K562 (cell line): ENCODE data around the gene FH. TPM values are rescaled to one million over a fixed set of nuclear protein-coding genes. Genes with fewer than 3 reads are reported as not detected.

Experiments
- ATAC-seq: fragments of 200-7000 bp; cut with Tn5 transposase; 3 replicates; pipeline ENCODE4 v1.9.1; 2020; ENCODE audit warnings: moderate library complexity
- BruUV-seq: library from RNA; stranded (reverse); fragments of 400-500 nt; replicated peaks from 2 replicates; lab custom pipeline; 2021; lab: Mats Ljungman, UMichigan
- CTCF ChIA-PET: fragments of 300-600 bp; formaldehyde crosslinking; extraction: SDS; loops from one replicate; lab custom pipeline; 2021; ENCODE audit warnings: low intra/inter-chr PET ratio; lab: Yijun Ruan, JAX
- POLR2A ChIA-PET: fragments of 300-600, 350-650 bp; sonication (Branson Sonifier 250); formaldehyde crosslinking; extraction: SDS; loops from one replicate; lab custom pipeline; 2021; ENCODE audit warnings: antibody characterized with exemption, inconsistent platforms; lab: Yijun Ruan, JAX
- DNase-seq, 4 experiments: peaks; one replicate each; pipeline versions ENCODE4 v3.0.0 to v3.0.0-alpha.2; 2011 to 2018; ENCODE audit warnings: low spot score in 3 of 4, mixed read lengths in 3 of 4; ENCODE audit errors: extremely low read depth in 1 of 4
- FAIRE-seq: peaks from 2 replicates; lab custom pipeline; 2011; peaks lifted over from hg19 to GRCh38; lab: Jason Lieb, UNC
- H2AFZ ChIP-seq: 2 replicates; pipeline ENCODE4 v1.6.0; 2011; ENCODE audit warnings: low read depth, low read length, control low read depth, inconsistent platforms
- H3K27ac ChIP-seq: fragments of 200-600 bp; 3 replicates; pipeline ENCODE4 v1.8.0; 2011; ENCODE audit warnings: low read depth, mild to moderate bottlenecking, control low read depth, inconsistent platforms, low read length, moderate library complexity, mixed read lengths; ENCODE audit errors: extremely low read depth
- H3K27me3 ChIP-seq, 2 experiments: fragments of 300-600 bp in 1 of 2; 2 replicates in 1 of 2; 3 replicates in 1 of 2; pipeline versions ENCODE4 v1.6.0 to v1.8.0; 2011; ENCODE audit warnings: inconsistent platforms in 2 of 2, low read length in 2 of 2, mild to moderate bottlenecking in 1 of 2, mixed read lengths in 1 of 2, moderate library complexity in 1 of 2; ENCODE audit not compliant: control insufficient read depth in 2 of 2, insufficient read depth in 2 of 2
- H3K36me3 ChIP-seq: fragments of 300-600 bp; 3 replicates; pipeline ENCODE4 v1.8.0; 2011; ENCODE audit warnings: mild to moderate bottlenecking, low read length, inconsistent platforms; ENCODE audit not compliant: control insufficient read depth, insufficient read depth
- H3K4me1 ChIP-seq, 2 experiments: fragments of 200-600 bp in 1 of 2; replicated peaks in 1 of 2; 2 replicates in 1 of 2; 3 replicates in 1 of 2; pipeline versions ENCODE4 v1.5.1 to v1.8.0; 2011; ENCODE audit warnings: inconsistent platforms in 2 of 2, low read length in 2 of 2, mild to moderate bottlenecking in 1 of 2, mixed read lengths in 1 of 2, moderate library complexity in 1 of 2; ENCODE audit not compliant: control insufficient read depth in 2 of 2, insufficient read depth in 2 of 2
- H3K4me2 ChIP-seq: 2 replicates; pipeline ENCODE4 v1.6.1; 2011; ENCODE audit warnings: low read length, control low read depth, inconsistent platforms, mixed read lengths; ENCODE audit not compliant: insufficient read depth
- H3K4me3 ChIP-seq: fragments of 200-600 bp; sonication (generic), shearing (Covaris generic); 2 replicates; pipeline ENCODE4 v1.5.1; 2016; ENCODE audit warnings: control low read depth, inconsistent platforms
- H3K79me2 ChIP-seq: fragments of 200-600 bp; 3 replicates; pipeline ENCODE4 v1.8.0; 2011; ENCODE audit warnings: low read length, inconsistent platforms; ENCODE audit not compliant: control insufficient read depth, insufficient read depth
- H3K9ac ChIP-seq, 2 experiments: 2 replicates each; pipeline versions ENCODE4 v1.6.0 to v1.6.1; 2011; ENCODE audit warnings: low read depth in 2 of 2, low read length in 2 of 2, control low read depth in 1 of 2, inconsistent platforms in 1 of 2, mild to moderate bottlenecking in 1 of 2, mixed read lengths in 1 of 2; ENCODE audit not compliant: insufficient read depth in 1 of 2
- H3K9me1 ChIP-seq: one replicate; pipeline ENCODE4 v1.6.0; 2011; ENCODE audit warnings: inconsistent platforms, mild to moderate bottlenecking, low read length, moderate library complexity; ENCODE audit not compliant: control insufficient read depth, insufficient read depth
- H3K9me3 ChIP-seq: replicated peaks from 2 replicates; pipeline ENCODE4 v1.5.1; 2011; ENCODE audit warnings: low read depth, low read length, inconsistent platforms; ENCODE audit not compliant: control insufficient read depth, insufficient read depth
- H4K20me1 ChIP-seq: replicated peaks from 2 replicates; pipeline ENCODE4 v1.6.1; 2011; ENCODE audit warnings: low read length, inconsistent platforms, mixed read lengths; ENCODE audit not compliant: control insufficient read depth, insufficient read depth
- CCAR2 ChIP-seq: fragments of 200-400 bp; formaldehyde crosslinking; IDR thresholded peaks from 2 replicates; pipeline ENCODE4 v1.6.1; 2017; ENCODE audit warnings: mild to moderate bottlenecking, low read depth, low read length
- E2F3 ChIP-seq: fragments of 250-450 bp; sonication (Bioruptor Pico); IDR thresholded peaks from 2 replicates; pipeline ENCODE4 v1.4.0; 2020; ENCODE audit warnings: mild to moderate bottlenecking
- ELK1 ChIP-seq: sonication (generic); formaldehyde crosslinking; IDR thresholded peaks from 2 replicates; pipeline ENCODE4 v1.8.1; 2022; ENCODE audit warnings: missing genetic modification reagents
- JUND ChIP-seq, 2 experiments: IDR thresholded peaks; 2 replicates in 1 of 2; 3 replicates in 1 of 2; pipeline ENCODE4 v1.6.1; 2011; ENCODE audit warnings: borderline replicate concordance in 2 of 2, low read depth in 2 of 2, low read length in 2 of 2, improper control_type of control experiment in 1 of 2, missing biosample characterization in 1 of 2, missing genetic modification characterization in 1 of 2, missing genetic modification reagents in 1 of 2
- MEF2D ChIP-seq: conservative IDR thresholded peaks from 2 replicates; pipeline ENCODE4 v1.6.1; 2016; ENCODE audit warnings: low read depth, missing genetic modification characterization, missing compliant biosample characterization
- MXI1 ChIP-seq: IDR thresholded peaks from 2 replicates; pipeline ENCODE4 v1.6.1; 2011; ENCODE audit warnings: low read depth, mild to moderate bottlenecking, improper control_type of control experiment, low read length
- NRF1 ChIP-seq, 2 experiments: fragments of 450-650 bp; IDR thresholded peaks in 1 of 2; conservative IDR thresholded peaks in 1 of 2; 2 replicates each; pipeline ENCODE4 v1.6.1; 2014; ENCODE audit warnings: mild to moderate bottlenecking in 2 of 2
- PURB ChIP-seq: sonication (generic); formaldehyde crosslinking; IDR thresholded peaks from 2 replicates; pipeline ENCODE4 v1.9.0; 2021; ENCODE audit warnings: low read depth, mild to moderate bottlenecking, missing genetic modification reagents
- RNF2 ChIP-seq: sonication (generic); IDR thresholded peaks from 2 replicates; pipeline ENCODE4 v1.6.1; 2016
- ZNF316 ChIP-seq: fragments of 450-650 bp; IDR thresholded peaks from 2 replicates; pipeline ENCODE4 v1.6.1; 2016
- ZNF778 ChIP-seq: fragments of 450-650 bp; formaldehyde crosslinking; IDR thresholded peaks from 2 replicates; pipeline ENCODE4 v1.4.0; 2020; ENCODE audit warnings: mild to moderate bottlenecking, moderate library complexity
- ZSCAN32 ChIP-seq: fragments of 450-650 bp; formaldehyde crosslinking; IDR thresholded peaks from 2 replicates; pipeline ENCODE4 v1.4.0; 2020; ENCODE audit warnings: mild to moderate bottlenecking, moderate library complexity
- WGBS: fragments of 100-300 bp; shearing (Covaris generic); methylation state at CpG from one replicate; pipeline ENCODE4 v1.1.6; 2016; ENCODE audit warnings: low coverage, mixed read lengths; ENCODE audit not compliant: insufficient coverage; ENCODE audit errors: missing lambda C conversion rate; 5-methylcytosine and 5-hydroxymethylcytosine counted together
- in situ Hi-C: fragments of 300-500 bp; cut with MboI; formaldehyde crosslinking; loops from 4 replicates; pipeline ENCODE4 v1.15.0; 2018; ENCODE audit warnings: inconsistent platforms, mixed read lengths
- intact Hi-C: fragments of 100-400 bp; cut with micrococcal nuclease; formaldehyde crosslinking; loops from 2 replicates; pipeline ENCODE4 v1.14.2; 2022
- polyA plus RNA-seq, 8 experiments: library from polyadenylated mRNA; depleted of rRNA in 4 of 8; stranded (reverse) in 5 of 8; unstranded in 3 of 8; fragments of >200 nt; fragmentation: Nextera tagmentation in 2 of 8; fragmentation: Illumina TruSeq in 1 of 8; extraction: Ambion mirVana in 2 of 8; extraction: Trizol in 1 of 8; gene quantifications; 2 replicates each; pipeline versions ENCODE4 v1.2.1 to v1.2.3, GENCODE V29; 2011 to 2014; ENCODE audit warnings: inconsistent platforms in 1 of 8, missing spikeins in 1 of 8
- total RNA-seq, 7 experiments: library from RNA; depleted of rRNA in 6 of 7; stranded (reverse); fragments of >200 nt in 6 of 7; fragmentation: Illumina TruSeq in 2 of 7; extraction: Trizol in 2 of 7; gene quantifications; 2 replicates each; pipeline versions ENCODE4 v1.2.1 to v1.2.3, GENCODE V29; 2011 to 2021; ENCODE audit warnings: low replicate concordance in 1 of 7
- TF ChIP-seq, protein P1 (sequence below): sonication (generic); formaldehyde crosslinking; IDR thresholded peaks from 2 replicates; pipeline ENCODE4 v1.8.0; 2022; ENCODE audit warnings: mild to moderate bottlenecking, missing genetic modification reagents, borderline replicate concordance

The FH gene
- total and polyA plus RNA-seq, 9 of the 15 experiments (the other 6 are each of a cell fraction or from before 2014, with no cell fraction given) = 117 to 240 (median 211) TPM

GRCh38 chr1:241532864-241533263 lies 13.3 kb upstream of the FH start:
- no peaks in the 10 kb centered on the region for H4K20me1 ChIP-seq
- FAIRE-seq (no peak), ATAC-seq (no peak), DNase-seq (no peak)
- BruUV-seq = no TSS peak
- ChIA-PET POLR2A (no interaction called here), CTCF (interaction anchor here (1.1 to 2.9 kb wide), 2 partner anchors 95 to 466 kb away, joined by 4 to 43 read pairs; partner anchors contain the start of gene MAP1LC3C)
- in situ Hi-C loops = no loop called here
- no peak overlapping the region for H2AFZ ChIP-seq
- TF ChIP-seq ZNF316 (peak; percentile 38; the same call in 1 of the 2 replicates), NRF1 (conservative IDR thresholded peaks at IDR 0.05 in 1 of 2, IDR thresholded peaks at IDR 0.05 in 1 of 2) (no peak)
- no peaks in the 10 kb centered on the region for H3K27me3 ChIP-seq
- H3K4me1 ChIP-seq = peaks cover 0 to 2% of the 10 kb centered on the region in 2 experiments; a peak in 2 of 5 replicates
- H3K9me1 ChIP-seq = no peaks in the 10 kb centered on the region
- 81% methylated on average over 7 of the region's 7 CpGs for WGBS
- intact Hi-C loops = loop anchor here (5.0 kb wide), 1 partner anchor 464 kb away; the partner anchor contains the start of gene MAP1LC3C
- no peaks in the 10 kb centered on the region for H3K79me2 ChIP-seq
- no peak overlapping the region for H3K27ac ChIP-seq
- H3K9me3 ChIP-seq = no peaks in the 10 kb centered on the region
- no peak overlapping the region for H3K4me2 ChIP-seq
- H3K36me3 ChIP-seq = no peaks in the 10 kb centered on the region
- no peak overlapping the region for H3K9ac ChIP-seq
- H3K4me3 ChIP-seq = no peak overlapping the region

DNA sequence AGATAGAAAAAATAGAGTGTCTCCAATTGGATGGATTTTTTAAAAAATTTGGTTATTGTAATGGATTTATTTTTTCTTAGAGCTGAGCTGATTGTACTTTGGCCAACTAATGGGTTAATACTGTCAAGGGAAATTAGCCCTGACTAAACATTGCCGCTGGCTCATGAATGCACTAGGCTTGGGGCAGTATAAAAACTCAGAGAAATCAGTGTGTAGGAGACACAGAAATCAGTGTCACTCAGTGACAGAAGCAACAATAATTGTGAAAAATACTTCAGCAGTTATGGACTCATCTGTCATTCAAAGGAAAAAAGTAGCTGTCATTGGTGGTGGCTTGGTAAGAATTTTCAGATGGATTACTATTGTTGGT lies 12.6 kb upstream of the FH start, which contains the start of gene KMO:
Gene KMO, plus strand, starts transcription at position 217 of the 370 bp plus-strand sequence. Its CDS starts 67 bp downstream, at position 284.
- in situ Hi-C loops = no loop called here
- WGBS = 17% methylated on average over 1 of the region's 1 CpG
- CTCF ChIA-PET = interaction anchor here (0.6 to 2.9 kb wide), 6 partner anchors 87 to 1255 kb away, joined by 3 to 43 read pairs (median 6); partner anchors contain the start of gene MAP1LC3C
- TF ChIP-seq, protein P1, sequence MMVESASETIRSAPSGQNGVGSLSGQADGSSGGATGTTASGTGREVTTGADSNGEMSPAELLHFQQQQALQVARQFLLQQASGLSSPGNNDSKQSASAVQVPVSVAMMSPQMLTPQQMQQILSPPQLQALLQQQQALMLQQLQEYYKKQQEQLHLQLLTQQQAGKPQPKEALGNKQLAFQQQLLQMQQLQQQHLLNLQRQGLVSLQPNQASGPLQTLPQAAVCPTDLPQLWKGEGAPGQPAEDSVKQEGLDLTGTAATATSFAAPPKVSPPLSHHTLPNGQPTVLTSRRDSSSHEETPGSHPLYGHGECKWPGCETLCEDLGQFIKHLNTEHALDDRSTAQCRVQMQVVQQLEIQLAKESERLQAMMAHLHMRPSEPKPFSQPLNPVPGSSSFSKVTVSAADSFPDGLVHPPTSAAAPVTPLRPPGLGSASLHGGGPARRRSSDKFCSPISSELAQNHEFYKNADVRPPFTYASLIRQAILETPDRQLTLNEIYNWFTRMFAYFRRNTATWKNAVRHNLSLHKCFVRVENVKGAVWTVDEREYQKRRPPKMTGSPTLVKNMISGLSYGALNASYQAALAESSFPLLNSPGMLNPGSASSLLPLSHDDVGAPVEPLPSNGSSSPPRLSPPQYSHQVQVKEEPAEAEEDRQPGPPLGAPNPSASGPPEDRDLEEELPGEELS = no peak
- no peak for TF ChIP-seq MEF2D (tag)
- TF ChIP-seq JUND (IDR thresholded peaks at IDR 0.05; ENCODE audit: borderline replicate concordance, low read depth, low read length) = no peak
- 0 out of 3 replicates have a peak, but pooled peaks have one; percentile 4 for TF ChIP-seq JUND (tag; IDR thresholded peaks at IDR 0.05; ENCODE audit: borderline replicate concordance, low read depth, low read length)
- TF ChIP-seq ZSCAN32 (CRISPR knock-in tag) = no peak
- no peak for TF ChIP-seq MXI1
- no peak for TF ChIP-seq RNF2
- no peak for TF ChIP-seq E2F3 (CRISPR knock-in tag)
- no peak for TF ChIP-seq ZNF778 (CRISPR knock-in tag)
- no peak for TF ChIP-seq PURB (CRISPR knock-in tag)
- TF ChIP-seq CCAR2 = no peak
- no peak for TF ChIP-seq ELK1

More for the DNA sequence above, 12.6 kb upstream of the FH start, which contains the start of gene KMO:
- Histone ChIP-seq H4K20me1 (no peaks in the 10 kb centered on the region), H3K79me2 (no peaks in the 10 kb centered on the region), H2AFZ (peak within 1 kb of the TSS; percentile 90), H3K36me3 (no peaks in the 10 kb centered on the region), H3K9ac (peak within 1 kb of the TSS in 1 of 2 experiments; percentile 60; a peak in 2 of 4 replicates), H3K4me1 (peaks cover 0 to 3% of the 10 kb centered on the region in 2 experiments; a peak in 2 of 5 replicates), H3K9me1 (no peaks in the 10 kb centered on the region), H3K27ac (peak within 1 kb of the TSS; percentile 48), H3K4me3 (peak within 1 kb of the TSS; percentile 31), H3K4me2 (peak within 1 kb of the TSS; percentile 69), H3K27me3 (no peaks in the 10 kb centered on the region), H3K9me3 (no peaks in the 10 kb centered on the region)
- ATAC-seq (peak; percentile 55), FAIRE-seq (peak; percentile 6), DNase-seq (peak in 1 of 4 experiments; percentile 35)
- POLR2A ChIA-PET = interaction anchor here (0.6 kb wide), 1 partner anchor 331 kb away, joined by 3 read pairs; no protein-coding TSS in a partner anchor
- no TSS peak for BruUV-seq
- intact Hi-C loops = loop anchor here (5.0 kb wide), 1 partner anchor 465 kb away; the partner anchor contains the start of gene MAP1LC3C
